HG02840 (cell line): Measurements from ENCODE around the gene CES1.
"Not testable (repeated sequence)": the region's sequence is repeated elsewhere in the genome, so short reads cannot be mapped to it uniquely, and the experiment has no call there.

Source experiments
- ATAC-seq: cut with Tn5 transposase; IDR thresholded peaks from one replicate; pipeline ENCODE4 v1.9.1; 2021; ENCODE audit warnings: mild to moderate bottlenecking, moderate library complexity, moderate number of reproducible peaks; ENCODE audit not compliant: unreplicated experiment, low FRiP score

The CES1 gene

DNA sequence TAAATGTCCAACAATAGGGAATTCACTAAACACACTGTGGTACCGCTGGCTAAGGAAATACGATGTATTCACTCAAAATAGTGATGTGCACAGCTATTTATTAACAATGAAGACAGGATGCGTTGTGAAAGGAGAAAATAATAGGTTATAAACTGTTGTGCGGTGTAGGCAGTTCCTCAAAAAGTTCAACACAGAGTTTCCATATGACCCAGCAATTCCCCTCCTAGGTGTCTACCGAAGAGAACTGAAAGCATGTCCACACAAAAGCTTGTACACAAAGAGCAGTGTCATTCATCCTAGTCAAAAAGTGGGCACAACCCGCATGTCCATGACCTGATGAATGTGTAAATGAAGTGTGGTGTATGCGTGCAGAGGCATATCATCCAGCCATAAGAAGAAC is 1.2 kb upstream of the CES1 start:
- no peak for ATAC-seq

- no peak for ATAC-seq
These were observed 497 bp downstream of the CES1 start for GRCh38 chr16:55832425-55832772.

DNA sequence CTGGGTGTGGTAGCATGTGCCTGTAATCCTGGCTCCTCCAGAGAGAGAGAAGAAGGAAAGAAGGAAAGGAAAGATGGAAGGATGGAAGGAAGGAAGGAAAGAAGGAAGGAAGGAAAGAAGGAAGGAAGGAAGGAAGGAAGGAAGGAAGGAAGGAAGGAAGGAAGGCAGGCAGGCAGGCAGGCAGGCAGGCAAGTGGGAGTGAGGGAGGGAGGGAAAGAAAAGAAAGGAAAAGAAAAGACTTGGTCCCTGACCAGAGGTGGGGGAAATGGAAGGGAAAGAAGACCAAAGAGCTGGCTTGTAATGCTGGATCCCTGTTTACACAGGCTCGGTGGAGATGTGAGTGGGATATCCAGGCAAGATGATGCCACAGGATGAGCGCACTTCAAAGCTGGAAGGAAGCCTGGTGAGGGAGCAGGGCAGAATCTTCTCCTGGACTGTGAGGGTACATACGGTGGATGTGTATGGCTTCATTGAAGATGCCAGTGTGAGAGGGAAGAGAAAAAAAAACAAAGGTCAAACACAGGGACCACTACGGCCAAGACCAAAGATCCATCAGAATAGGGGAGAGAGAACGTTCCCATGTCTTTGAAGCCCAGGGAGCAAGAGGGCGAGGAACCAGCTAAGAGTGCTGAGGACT is 2.1 kb downstream of the CES1 start:
- no peak for ATAC-seq

- not testable (repeated sequence) for ATAC-seq
These were observed 3.7 kb downstream of the CES1 start for GRCh38 chr16:55829232-55829631.

DNA sequence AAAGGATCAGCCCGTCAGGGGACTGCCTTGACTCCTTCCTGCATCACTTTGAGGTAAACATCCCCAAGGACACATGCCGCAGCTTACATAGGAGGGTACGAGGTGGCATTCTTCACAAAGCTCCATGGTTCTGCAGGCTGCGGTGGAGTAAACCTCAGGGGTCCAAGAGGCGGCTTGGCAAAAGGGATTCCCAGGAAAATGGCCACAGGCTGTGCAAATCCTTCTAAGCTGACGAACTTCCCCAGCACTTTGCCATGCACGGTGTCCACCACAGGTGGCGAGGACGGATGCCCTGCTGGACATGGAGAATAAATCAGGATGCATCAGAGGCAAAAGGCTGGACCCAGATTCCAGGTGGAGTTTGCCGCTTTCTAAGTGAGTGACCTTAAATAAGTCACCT is 4.2 kb downstream of the CES1 start:
- ATAC-seq: no peak

DNA sequence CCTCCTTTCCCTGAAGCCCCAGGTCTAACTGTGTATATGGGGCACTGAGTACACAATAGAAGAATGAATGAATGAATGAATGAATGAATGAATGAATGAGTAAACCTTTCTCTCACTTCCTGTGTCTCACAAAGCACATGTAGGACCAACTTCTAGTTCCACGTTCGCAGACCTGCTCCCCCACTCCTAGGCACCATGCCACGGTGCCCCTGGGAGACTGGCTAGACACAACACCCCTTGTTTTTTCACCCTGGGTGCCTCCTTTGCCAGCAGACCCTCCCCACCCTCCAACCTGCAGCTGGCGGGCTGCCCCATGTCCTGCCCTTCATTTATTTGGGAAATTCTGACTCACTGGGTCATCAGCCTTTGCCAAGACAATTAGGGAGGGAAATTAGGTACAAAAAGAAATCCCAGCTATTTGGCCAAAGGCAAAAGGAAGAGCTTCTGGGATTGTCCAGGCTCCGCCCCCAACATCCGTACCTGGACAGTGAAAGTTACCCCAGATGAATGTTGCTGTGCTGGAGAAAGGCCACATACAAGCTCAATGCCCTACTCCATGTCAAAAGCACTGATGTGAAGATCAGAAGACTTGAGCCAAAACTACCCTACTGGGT is 7.7 kb downstream of the CES1 start:
- ATAC-seq: no peak

- ATAC-seq: no peak
These were observed 8.4 kb downstream of the CES1 start for GRCh38 chr16:55824473-55825000.

GRCh38 chr16:55822280-55822810 is 10.6 kb downstream of the CES1 start:
- no peak for ATAC-seq

GRCh38 chr16:55821210-55821609 is 11.7 kb downstream of the CES1 start:
- ATAC-seq: no peak

DNA sequence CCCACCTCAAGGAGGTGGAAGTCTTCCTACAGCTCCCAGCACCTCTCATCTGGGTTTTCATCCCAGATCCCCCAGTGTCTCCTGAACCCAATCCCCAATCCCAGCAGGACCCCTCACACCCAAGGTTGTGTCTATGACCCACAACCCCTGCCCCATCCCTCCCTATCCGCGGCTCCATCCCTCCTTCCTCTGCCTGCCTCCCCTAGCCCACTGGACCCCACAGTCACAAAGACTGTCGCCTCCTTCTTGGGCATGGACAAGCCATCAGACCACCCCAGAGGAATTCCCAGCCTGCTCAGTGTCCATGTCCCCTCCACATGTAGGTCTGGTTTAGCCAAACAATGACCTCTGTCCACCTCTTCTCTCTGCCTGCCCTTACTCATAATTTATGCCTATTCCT is 12.3 kb downstream of the CES1 start:
- no peak for ATAC-seq

- no peak for ATAC-seq
These were observed 15.5 kb downstream of the CES1 start for GRCh38 chr16:55817236-55817912.

GRCh38 chr16:55816222-55816621 is 16.7 kb downstream of the CES1 start:
- ATAC-seq: not testable (repeated sequence)

GRCh38 chr16:55815320-55815719 is 17.6 kb downstream of the CES1 start:
- no peak for ATAC-seq

DNA sequence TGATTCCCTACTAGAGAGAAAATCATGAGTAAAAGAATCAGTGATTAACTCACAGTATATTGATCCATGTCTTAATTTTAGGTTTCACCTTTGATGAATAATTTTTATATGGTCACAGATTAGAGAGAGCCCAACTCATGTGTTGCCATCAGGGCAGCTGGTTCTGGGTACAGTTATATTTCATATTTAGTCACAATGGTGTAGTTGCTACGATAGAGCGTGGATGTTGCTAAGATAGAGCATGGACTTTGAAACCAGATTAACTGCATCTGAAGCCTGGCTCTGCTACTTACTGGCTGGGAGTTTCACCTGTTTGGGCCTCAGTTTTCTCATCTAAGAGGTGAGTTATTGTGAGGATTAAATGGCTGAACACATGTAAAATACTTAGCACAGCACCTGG is 18.7 kb downstream of the CES1 start:
- ATAC-seq: not testable (repeated sequence)

DNA sequence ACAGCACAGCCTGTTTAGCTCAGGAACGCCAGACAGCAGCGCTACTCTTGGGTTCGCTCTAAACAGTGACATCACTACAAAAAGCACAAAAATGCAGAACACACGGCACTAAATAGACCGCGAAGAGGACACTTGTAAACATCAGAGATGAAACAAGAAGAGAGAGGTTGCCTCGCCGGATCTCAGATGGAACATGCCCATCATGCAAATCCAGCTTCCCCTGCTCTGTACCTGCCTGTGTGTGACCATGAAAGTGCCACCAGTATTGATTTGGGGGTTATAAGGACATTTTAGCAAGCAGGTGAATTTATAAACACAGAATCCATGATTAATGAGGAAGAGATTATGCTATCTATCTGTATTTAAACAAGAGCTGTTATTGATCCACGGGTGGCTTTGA is 19.2 kb downstream of the CES1 start:
- ATAC-seq: not testable (repeated sequence)

DNA sequence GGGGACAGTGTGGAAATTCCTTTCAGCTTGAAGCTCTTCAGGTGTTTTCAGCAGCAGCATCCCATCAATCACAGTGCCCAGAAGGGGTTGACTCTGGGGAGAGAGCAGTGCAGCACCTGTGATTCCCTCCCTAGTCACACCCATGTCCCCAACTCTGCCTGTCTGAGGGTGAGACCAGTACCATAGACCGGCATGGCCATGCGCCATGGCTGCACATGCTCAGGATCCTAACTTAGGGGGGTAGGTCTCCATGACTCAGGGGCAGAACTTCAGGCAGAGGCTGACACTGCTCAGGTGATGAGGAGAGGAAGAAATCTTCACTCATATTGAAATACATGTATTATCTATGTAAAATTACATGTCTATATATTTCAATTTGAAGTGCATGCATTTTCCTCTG is 19.9 kb downstream of the CES1 start:
- ATAC-seq: no peak

DNA sequence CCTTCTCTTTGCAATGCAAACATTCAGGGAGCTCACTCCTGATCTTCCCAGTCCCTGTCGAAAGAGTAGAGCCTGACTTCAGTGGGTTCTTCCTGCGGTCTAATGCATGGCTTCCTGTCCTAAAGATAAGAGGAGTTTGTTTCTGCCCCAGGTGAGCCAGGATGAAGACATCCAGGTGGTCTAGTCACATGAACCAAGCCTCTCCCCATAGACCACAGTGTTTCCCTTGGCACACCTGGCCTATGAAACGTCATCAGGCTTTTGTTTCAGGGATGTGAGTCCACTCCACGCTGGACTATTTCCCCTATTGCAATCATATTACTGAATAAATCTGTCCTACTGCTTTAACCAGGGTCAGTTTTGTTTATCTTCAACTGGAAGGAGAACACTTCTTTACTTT is 21.1 kb downstream of the CES1 start:
- ATAC-seq: no peak

GRCh38 chr16:55810451-55810961 is 22.4 kb downstream of the CES1 start:
- no peak for ATAC-seq

GRCh38 chr16:55809851-55810250 is 23.0 kb downstream of the CES1 start:
- no peak for ATAC-seq

DNA sequence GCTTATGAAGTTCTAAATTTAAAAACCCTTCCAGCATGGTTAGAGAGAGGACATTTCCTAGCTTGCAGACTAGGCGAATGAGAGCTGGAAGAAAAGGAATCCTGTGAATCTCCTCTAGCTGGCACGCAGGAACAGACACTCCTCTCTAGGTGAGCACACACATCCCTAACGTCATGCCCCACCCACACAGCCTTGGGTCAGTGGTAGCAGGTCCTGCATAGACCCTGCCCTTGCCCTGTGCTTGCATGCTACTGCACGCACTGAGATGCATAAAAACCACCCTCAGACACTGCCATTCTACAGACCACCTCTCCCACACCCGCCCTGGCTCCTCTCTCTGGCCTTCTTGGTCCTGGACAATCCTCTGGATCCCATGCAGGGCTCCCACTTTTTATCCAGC is 23.5 kb downstream of the CES1 start:
- ATAC-seq: no peak

- not testable (repeated sequence) for ATAC-seq
These were observed 24.6 kb downstream of the CES1 start for GRCh38 chr16:55808286-55808685.
